ENCODE results near the gene KCNIP4. TPM values are rescaled to one million over a fixed set of nuclear protein-coding genes. Genes with fewer than 3 reads are reported as not detected.

Gene KCNIP4
- total RNA-seq, 1 donor from 2014 or later, result 0.59 TPM

DNA sequence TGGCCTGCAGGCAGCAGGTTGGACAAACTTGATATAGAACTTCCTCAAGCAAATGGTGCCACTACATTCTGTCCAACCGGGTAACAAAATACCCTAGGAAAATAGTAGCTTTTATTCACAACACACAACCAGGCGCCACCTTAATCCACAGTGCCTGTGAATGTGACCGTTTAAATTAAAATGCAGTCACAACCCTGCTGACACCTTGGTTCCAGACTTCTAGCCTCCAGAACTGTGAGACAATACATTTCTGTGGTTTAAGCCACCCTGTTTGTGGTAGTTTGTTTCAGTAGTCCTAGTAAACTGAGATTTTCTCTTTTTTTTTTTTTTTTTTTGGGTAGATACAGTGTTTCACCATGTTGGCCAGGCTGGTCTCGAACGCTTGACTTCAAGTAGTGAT lies 672.5 kb downstream of the KCNIP4 start:
- TF ChIP-seq EZH2 (IDR thresholded peaks at IDR 0.05; ENCODE audit: insufficient read depth, low read length), result no peak
- TF ChIP-seq, protein P1, sequence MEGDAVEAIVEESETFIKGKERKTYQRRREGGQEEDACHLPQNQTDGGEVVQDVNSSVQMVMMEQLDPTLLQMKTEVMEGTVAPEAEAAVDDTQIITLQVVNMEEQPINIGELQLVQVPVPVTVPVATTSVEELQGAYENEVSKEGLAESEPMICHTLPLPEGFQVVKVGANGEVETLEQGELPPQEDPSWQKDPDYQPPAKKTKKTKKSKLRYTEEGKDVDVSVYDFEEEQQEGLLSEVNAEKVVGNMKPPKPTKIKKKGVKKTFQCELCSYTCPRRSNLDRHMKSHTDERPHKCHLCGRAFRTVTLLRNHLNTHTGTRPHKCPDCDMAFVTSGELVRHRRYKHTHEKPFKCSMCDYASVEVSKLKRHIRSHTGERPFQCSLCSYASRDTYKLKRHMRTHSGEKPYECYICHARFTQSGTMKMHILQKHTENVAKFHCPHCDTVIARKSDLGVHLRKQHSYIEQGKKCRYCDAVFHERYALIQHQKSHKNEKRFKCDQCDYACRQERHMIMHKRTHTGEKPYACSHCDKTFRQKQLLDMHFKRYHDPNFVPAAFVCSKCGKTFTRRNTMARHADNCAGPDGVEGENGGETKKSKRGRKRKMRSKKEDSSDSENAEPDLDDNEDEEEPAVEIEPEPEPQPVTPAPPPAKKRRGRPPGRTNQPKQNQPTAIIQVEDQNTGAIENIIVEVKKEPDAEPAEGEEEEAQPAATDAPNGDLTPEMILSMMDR (IDR thresholded peaks at IDR 0.05; ENCODE audit: insufficient read depth, low read depth, low read length), result no peak
- no peaks in the 10 kb centered on the region for H3K36me3 Mint-ChIP-seq (ENCODE audit: low read depth, unreplicated experiment)
- DNase-seq (ENCODE audit: low read depth), result no peak
- Histone ChIP-seq H4K20me1 (ENCODE audit: insufficient read depth, low read length) (no peaks in the 10 kb centered on the region), H3K9me3 (ENCODE audit: insufficient read depth, low read depth, low read length) (no peaks in the 10 kb centered on the region), H3K27me3 (ENCODE audit: insufficient read depth, low read length) (no peaks in the 10 kb centered on the region), H3K36me3 (ENCODE audit: insufficient read depth, low read length) (no peaks in the 10 kb centered on the region), H3K27ac (ENCODE audit: low read depth, low read length) (no peak overlapping the region), H2AFZ (ENCODE audit: low read depth, low read length) (no peak overlapping the region), H3K4me2 (ENCODE audit: low read length) (no peak overlapping the region), H3K79me2 (ENCODE audit: insufficient read depth, low read length) (no peaks in the 10 kb centered on the region), H3K4me1 (ENCODE audit: insufficient read depth, low read length) (no peaks in the 10 kb centered on the region), H3K4me3 (ENCODE audit: insufficient read depth, low read depth, low read length) (no peak overlapping the region), H3K9ac (ENCODE audit: low read length) (no peak overlapping the region)
- H3K4me1 Mint-ChIP-seq (ENCODE audit: low read depth, unreplicated experiment), result no peaks in the 10 kb centered on the region
- no peak overlapping the region for H3K27ac Mint-ChIP-seq (ENCODE audit: unreplicated experiment)
- H3K27me3 Mint-ChIP-seq (ENCODE audit: low read depth, unreplicated experiment), result no peaks in the 10 kb centered on the region
- no peak for FAIRE-seq
- H3K4me3 Mint-ChIP-seq (ENCODE audit: unreplicated experiment), result no peak overlapping the region
- no peaks in the 10 kb centered on the region for H3K9me3 Mint-ChIP-seq (ENCODE audit: unreplicated experiment)

DNA sequence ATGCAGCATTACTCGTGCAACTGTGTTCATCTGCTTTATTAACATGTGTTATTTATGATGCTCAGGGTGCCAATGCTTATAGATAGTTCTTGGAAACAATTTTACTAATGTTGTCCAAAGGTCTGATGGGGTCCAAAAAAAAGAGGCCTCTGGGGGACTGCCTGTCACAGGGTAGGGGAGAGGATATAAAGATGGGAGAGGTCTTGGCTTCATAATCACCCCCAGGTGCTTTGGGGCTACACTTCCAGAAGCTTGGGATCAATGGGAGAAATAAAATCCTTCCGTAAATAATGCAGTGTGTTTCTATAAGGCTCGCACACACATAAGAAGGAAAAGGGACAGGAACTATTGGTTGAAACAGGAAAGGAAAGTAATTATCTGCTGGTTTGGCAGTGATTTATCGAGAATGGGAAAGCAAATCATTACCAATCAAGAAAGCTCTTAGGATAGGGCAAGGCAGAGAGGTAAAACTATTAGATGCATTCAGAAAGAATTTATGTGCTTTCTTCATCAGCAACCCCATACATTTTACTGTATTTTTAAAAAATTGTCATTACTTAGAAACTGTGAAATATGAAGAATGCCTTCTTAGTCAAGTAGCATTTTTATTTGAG lies 677.0 kb downstream of the KCNIP4 start:
- Histone ChIP-seq H3K27ac (ENCODE audit: low read depth, low read length) (no peak overlapping the region), H2AFZ (ENCODE audit: low read depth, low read length) (no peak overlapping the region), H3K27me3 (ENCODE audit: insufficient read depth, low read length) (no peaks in the 10 kb centered on the region), H3K9me3 (ENCODE audit: insufficient read depth, low read depth, low read length) (no peaks in the 10 kb centered on the region), H3K4me1 (ENCODE audit: insufficient read depth, low read length) (no peaks in the 10 kb centered on the region), H3K4me3 (ENCODE audit: insufficient read depth, low read depth, low read length) (no peak overlapping the region), H3K79me2 (ENCODE audit: insufficient read depth, low read length) (no peaks in the 10 kb centered on the region), H3K4me2 (ENCODE audit: low read length) (no peak overlapping the region), H4K20me1 (ENCODE audit: insufficient read depth, low read length) (no peaks in the 10 kb centered on the region), H3K9ac (ENCODE audit: low read length) (no peak overlapping the region), H3K36me3 (ENCODE audit: insufficient read depth, low read length) (no peaks in the 10 kb centered on the region)
- H3K27ac Mint-ChIP-seq (ENCODE audit: unreplicated experiment), result no peak overlapping the region
- no peaks in the 10 kb centered on the region for H3K36me3 Mint-ChIP-seq (ENCODE audit: low read depth, unreplicated experiment)
- H3K4me3 Mint-ChIP-seq (ENCODE audit: unreplicated experiment), result no peak overlapping the region
- FAIRE-seq, result no peak
- no peaks in the 10 kb centered on the region for H3K27me3 Mint-ChIP-seq (ENCODE audit: low read depth, unreplicated experiment)
- no peaks in the 10 kb centered on the region for H3K9me3 Mint-ChIP-seq (ENCODE audit: unreplicated experiment)
- DNase-seq (ENCODE audit: low read depth), result no peak
- H3K4me1 Mint-ChIP-seq (ENCODE audit: low read depth, unreplicated experiment), result no peaks in the 10 kb centered on the region
- no peak for TF ChIP-seq EZH2 (IDR thresholded peaks at IDR 0.05; ENCODE audit: insufficient read depth, low read length)
- TF ChIP-seq, protein P1 (IDR thresholded peaks at IDR 0.05; ENCODE audit: insufficient read depth, low read depth, low read length), result no peak

DNA sequence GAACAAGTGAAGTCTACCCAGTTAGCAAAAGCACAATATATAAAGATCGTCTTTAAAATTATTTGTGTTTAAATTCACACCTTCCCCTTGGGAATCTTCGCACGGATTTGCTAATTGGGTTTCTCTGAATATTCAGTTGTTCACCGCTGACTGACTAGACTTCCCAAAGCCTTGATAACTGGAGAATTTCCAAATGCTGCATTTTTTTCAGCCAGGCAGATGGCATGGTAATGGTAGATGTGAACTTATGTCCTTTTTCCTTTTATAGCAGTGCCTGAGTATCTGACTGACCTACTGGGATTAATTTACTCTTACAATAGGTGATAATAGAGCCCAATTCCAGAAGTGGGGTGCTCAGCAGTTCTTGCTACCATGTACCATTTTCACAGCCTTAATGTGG lies 700.2 kb downstream of the KCNIP4 start:
- no peaks in the 10 kb centered on the region for H3K9me3 Mint-ChIP-seq (ENCODE audit: unreplicated experiment)
- no peak for TF ChIP-seq EZH2 (IDR thresholded peaks at IDR 0.05; ENCODE audit: insufficient read depth, low read length)
- TF ChIP-seq, protein P1 (IDR thresholded peaks at IDR 0.05; ENCODE audit: insufficient read depth, low read depth, low read length), result no peak
- Histone ChIP-seq H3K36me3 (ENCODE audit: insufficient read depth, low read length) (no peaks in the 10 kb centered on the region), H4K20me1 (ENCODE audit: insufficient read depth, low read length) (no peaks in the 10 kb centered on the region), H3K27me3 (ENCODE audit: insufficient read depth, low read length) (no peaks in the 10 kb centered on the region), H3K4me1 (ENCODE audit: insufficient read depth, low read length) (no peaks in the 10 kb centered on the region), H3K4me2 (ENCODE audit: low read length) (no peak overlapping the region), H3K4me3 (ENCODE audit: insufficient read depth, low read depth, low read length) (no peak overlapping the region), H3K9me3 (ENCODE audit: insufficient read depth, low read depth, low read length) (no peaks in the 10 kb centered on the region), H3K27ac (ENCODE audit: low read depth, low read length) (no peak overlapping the region), H3K79me2 (ENCODE audit: insufficient read depth, low read length) (no peaks in the 10 kb centered on the region), H3K9ac (ENCODE audit: low read length) (no peak overlapping the region), H2AFZ (ENCODE audit: low read depth, low read length) (no peak overlapping the region)
- H3K4me1 Mint-ChIP-seq (ENCODE audit: low read depth, unreplicated experiment), result peaks cover 1% of the 10 kb centered on the region
- H3K27me3 Mint-ChIP-seq (ENCODE audit: low read depth, unreplicated experiment), result no peaks in the 10 kb centered on the region
- no peak for DNase-seq (ENCODE audit: low read depth)
- no peak overlapping the region for H3K27ac Mint-ChIP-seq (ENCODE audit: unreplicated experiment)
- no peaks in the 10 kb centered on the region for H3K36me3 Mint-ChIP-seq (ENCODE audit: low read depth, unreplicated experiment)
- FAIRE-seq, result no peak
- H3K4me3 Mint-ChIP-seq (ENCODE audit: unreplicated experiment), result no peak overlapping the region
